ENCODE measurements around the gene BRSK2. TPM values are rescaled to one million over a fixed set of nuclear protein-coding genes. Genes with fewer than 3 reads are reported as not detected.

Gene BRSK2
- total RNA-seq, 1 donor from 2014 or later, result 0.75 TPM

GRCh38 chr11:1359556-1359955 lies 30.2 kb upstream of the BRSK2 start:
- Histone ChIP-seq H3K36me3 (ENCODE audit: control insufficient read depth, insufficient read depth, low read length) (no peaks in the 10 kb centered on the region), H3K27me3 (ENCODE audit: control insufficient read depth, insufficient read depth, low read length) (peaks cover 7% of the 10 kb centered on the region), H3K4me3 (ENCODE audit: low read depth, low read length) (no peak overlapping the region)
- no peak for DNase-seq (ENCODE audit: low read depth)
- TF ChIP-seq CTCF (IDR thresholded peaks at IDR 0.05; ENCODE audit: insufficient read depth, low read length, poor library complexity, severe bottlenecking), result no peak

- DNase-seq (ENCODE audit: low read depth), result no peak
- H3K4me3 ChIP-seq (ENCODE audit: low read depth, low read length), result no peak overlapping the region
- H3K27me3 ChIP-seq (ENCODE audit: control insufficient read depth, insufficient read depth, low read length), result peaks cover 7% of the 10 kb centered on the region
- no peaks in the 10 kb centered on the region for H3K36me3 ChIP-seq (ENCODE audit: control insufficient read depth, insufficient read depth, low read length)
- no peak for TF ChIP-seq CTCF (IDR thresholded peaks at IDR 0.05; ENCODE audit: insufficient read depth, low read length, poor library complexity, severe bottlenecking)
Observed at GRCh38 chr11:1360181-1360834, 29.4 kb upstream of the BRSK2 start.

- no peaks in the 10 kb centered on the region for H3K36me3 ChIP-seq (ENCODE audit: control insufficient read depth, insufficient read depth, low read length)
- H3K4me3 ChIP-seq (ENCODE audit: low read depth, low read length), result no peak overlapping the region
- no peak for DNase-seq (ENCODE audit: low read depth)
- no peak for TF ChIP-seq CTCF (IDR thresholded peaks at IDR 0.05; ENCODE audit: insufficient read depth, low read length, poor library complexity, severe bottlenecking)
- peaks cover 5% of the 10 kb centered on the region for H3K27me3 ChIP-seq (ENCODE audit: control insufficient read depth, insufficient read depth, low read length)
Observed at GRCh38 chr11:1360835-1361357, 28.8 kb upstream of the BRSK2 start.

- TF ChIP-seq CTCF (IDR thresholded peaks at IDR 0.05; ENCODE audit: insufficient read depth, low read length, poor library complexity, severe bottlenecking), result no peak
- H3K36me3 ChIP-seq (ENCODE audit: control insufficient read depth, insufficient read depth, low read length), result no peaks in the 10 kb centered on the region
- H3K27me3 ChIP-seq (ENCODE audit: control insufficient read depth, insufficient read depth, low read length), result peaks cover 3% of the 10 kb centered on the region
- DNase-seq (ENCODE audit: low read depth), result no peak
- H3K4me3 ChIP-seq (ENCODE audit: low read depth, low read length), result no peak overlapping the region
Observed at GRCh38 chr11:1361882-1362281, 27.9 kb upstream of the BRSK2 start.

- Histone ChIP-seq H3K36me3 (ENCODE audit: control insufficient read depth, insufficient read depth, low read length) (no peaks in the 10 kb centered on the region), H3K4me3 (ENCODE audit: low read depth, low read length) (no peak overlapping the region), H3K27me3 (ENCODE audit: control insufficient read depth, insufficient read depth, low read length) (no peaks in the 10 kb centered on the region)
- TF ChIP-seq CTCF (IDR thresholded peaks at IDR 0.05; ENCODE audit: insufficient read depth, low read length, poor library complexity, severe bottlenecking), result no peak
- no peak for DNase-seq (ENCODE audit: low read depth)
Observed at GRCh38 chr11:1367721-1368120, 22.0 kb upstream of the BRSK2 start.

GRCh38 chr11:1368216-1368615 lies 21.5 kb upstream of the BRSK2 start:
- no peak for TF ChIP-seq CTCF (IDR thresholded peaks at IDR 0.05; ENCODE audit: insufficient read depth, low read length, poor library complexity, severe bottlenecking)
- no peak for DNase-seq (ENCODE audit: low read depth)
- H3K36me3 ChIP-seq (ENCODE audit: control insufficient read depth, insufficient read depth, low read length), result no peaks in the 10 kb centered on the region
- H3K27me3 ChIP-seq (ENCODE audit: control insufficient read depth, insufficient read depth, low read length), result no peaks in the 10 kb centered on the region
- no peak overlapping the region for H3K4me3 ChIP-seq (ENCODE audit: low read depth, low read length)
